HG03575 (cell line): ENCODE results near the gene FFAR1.
"Not testable (repeated sequence)": the region's sequence is repeated elsewhere in the genome, so short reads cannot be mapped to it uniquely, and the experiment has no call there.

Experiments
- ATAC-seq: cut with Tn5 transposase; IDR thresholded peaks from one replicate; pipeline ENCODE4 v1.9.1; 2021; ENCODE audit not compliant: unreplicated experiment, insufficient number of reproducible peaks, low FRiP score; ENCODE audit errors: extremely low read depth

FFAR1 gene

DNA sequence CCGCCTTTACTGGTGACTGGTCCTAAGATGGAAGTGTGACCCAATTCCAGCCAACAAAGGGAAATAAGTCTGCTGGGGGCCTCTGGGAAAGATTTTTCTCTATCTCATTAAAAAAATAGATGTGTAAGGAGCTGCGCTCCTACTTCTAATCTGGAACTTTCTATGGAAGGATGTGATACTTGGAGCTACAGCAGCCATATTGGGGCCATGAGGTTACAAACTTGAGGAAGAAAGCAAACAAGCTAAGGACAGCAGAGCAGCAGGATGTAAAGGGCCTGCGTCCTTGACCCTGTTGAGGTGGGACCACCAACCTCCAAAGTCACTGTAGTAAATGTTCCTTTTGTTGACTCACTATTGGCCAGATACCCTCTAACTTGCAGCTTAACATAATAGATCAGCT lies 30.7 kb downstream of the FFAR1 start:
- ATAC-seq: no peak

DNA sequence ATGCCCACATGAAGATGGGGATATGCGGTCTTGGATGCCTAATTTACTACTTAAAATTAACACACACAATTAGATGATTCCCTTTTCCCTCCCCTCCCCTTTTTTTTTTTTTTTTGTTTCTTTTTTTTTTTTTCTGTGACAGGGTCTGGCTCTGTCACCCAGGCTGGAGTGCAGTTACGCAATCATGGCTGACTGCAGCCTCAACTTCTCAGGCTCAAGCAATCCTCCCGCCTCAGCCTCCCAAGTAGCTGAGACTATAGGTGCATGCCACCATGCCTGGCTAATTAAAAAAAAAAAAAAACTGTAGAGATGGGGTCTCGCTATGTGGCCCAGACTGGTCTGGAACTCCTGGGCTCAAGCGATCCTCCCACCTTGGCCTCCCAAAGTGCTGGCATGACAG lies 31.8 kb downstream of the FFAR1 start:
- ATAC-seq: not testable (repeated sequence)

DNA sequence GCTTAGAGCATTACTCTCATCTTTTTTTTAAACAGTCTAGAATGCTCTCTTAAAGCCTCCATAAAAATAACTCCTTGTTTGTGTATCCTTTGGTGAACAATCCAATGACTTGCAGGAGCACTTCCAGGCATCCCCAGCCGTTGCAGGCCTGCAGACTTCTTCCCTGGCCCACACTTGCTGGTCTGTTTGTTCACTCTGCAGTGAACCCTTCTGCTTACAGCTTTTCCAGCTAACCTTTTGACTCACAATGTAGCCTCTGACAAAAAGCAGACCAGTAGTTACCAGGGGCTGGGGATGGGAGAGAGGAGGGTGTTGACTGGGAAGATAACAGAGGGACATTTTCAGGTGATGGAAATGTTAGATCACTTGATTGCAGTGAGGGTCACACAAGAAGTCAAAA lies 32.3 kb downstream of the FFAR1 start:
- ATAC-seq: no peak

DNA sequence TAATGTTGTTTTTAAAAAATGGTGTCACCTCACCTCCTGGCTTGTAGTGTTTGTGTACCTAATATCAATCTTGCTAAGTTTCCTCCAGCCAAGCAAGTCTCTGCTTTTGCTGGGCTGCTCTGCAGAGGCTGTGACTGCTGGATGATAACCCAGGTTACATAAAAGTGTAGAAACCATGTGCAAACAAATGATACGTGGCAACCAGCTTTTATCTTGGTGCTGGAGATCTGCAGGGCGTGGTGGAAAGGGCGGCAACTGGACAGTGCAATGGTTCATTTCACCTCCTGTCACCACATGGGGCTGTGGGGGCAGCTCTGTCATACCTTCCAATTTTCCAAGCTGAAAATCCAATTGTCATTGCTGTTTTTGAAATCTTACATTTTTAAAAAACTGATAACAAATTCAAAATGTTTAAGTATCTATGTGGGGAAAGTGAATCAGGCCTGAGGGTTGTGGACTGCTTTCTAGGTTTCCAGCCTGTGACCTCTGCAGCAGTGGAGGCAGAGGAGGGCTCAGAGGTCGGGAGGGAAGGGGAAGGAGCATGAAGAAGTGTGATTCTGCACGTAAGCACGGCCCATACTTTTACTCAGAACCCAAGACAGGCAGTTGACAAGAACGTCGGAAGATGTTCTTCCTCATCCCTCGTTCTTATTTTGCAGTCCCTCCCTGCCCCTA lies 32.9 kb downstream of the FFAR1 start:
- no peak for ATAC-seq

DNA sequence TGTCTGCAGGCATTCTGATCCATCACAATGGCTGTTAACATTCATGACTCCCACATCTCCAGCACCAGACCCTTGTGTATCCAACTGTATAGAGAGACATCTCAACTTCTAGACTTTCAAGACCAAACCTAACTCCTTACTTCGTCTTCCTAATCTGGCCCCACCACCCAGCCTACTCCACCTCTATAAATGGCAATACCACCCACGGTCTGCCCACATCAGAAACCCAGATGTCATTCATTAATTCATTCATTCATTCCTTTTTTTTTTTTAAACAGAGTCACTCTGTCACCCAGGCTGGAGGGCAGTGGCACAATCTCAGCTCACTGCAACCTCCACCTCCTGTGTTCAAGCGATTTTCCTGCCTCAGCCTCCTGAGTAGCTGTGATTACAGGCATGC lies 33.6 kb downstream of the FFAR1 start:
- ATAC-seq: no peak

DNA sequence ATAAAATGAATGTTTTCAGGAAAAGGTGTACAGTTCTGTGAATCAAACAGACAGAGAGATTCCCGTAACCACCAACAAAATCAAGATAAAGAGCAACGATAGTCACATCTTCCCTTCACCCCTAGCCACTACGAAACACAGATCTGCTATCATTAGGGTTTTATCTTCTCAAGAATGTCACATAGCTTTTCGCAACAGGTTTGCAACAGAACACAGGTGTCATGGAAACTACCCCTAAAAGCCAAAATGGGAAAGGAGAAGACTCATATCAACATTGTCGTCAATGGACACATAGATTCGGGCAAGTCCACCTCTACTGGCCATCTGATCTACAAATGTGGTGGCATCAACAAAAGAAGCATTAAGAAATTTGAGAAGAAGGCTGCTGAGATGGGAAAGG lies 34.2 kb downstream of the FFAR1 start:
- ATAC-seq: no peak

DNA sequence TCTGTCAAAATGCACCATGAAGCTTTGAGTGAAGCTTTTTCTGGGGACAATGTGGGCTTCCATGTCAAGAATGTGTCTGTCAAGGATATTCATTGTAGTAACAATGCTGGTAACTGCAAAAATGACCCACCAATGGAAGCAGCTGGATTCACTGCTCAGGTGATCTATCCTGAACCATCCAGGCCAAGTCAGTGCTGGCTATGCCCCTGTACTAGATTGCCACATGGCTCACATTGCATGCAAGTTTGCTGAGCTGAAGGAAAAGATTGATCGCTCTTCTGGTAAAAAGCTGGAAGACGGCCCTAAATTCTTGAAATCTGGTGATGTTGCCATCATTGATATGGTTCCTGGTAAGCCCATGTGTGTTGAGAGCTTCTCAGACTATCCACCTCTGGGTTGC lies 35.8 kb downstream of the FFAR1 start:
- ATAC-seq: no peak

DNA sequence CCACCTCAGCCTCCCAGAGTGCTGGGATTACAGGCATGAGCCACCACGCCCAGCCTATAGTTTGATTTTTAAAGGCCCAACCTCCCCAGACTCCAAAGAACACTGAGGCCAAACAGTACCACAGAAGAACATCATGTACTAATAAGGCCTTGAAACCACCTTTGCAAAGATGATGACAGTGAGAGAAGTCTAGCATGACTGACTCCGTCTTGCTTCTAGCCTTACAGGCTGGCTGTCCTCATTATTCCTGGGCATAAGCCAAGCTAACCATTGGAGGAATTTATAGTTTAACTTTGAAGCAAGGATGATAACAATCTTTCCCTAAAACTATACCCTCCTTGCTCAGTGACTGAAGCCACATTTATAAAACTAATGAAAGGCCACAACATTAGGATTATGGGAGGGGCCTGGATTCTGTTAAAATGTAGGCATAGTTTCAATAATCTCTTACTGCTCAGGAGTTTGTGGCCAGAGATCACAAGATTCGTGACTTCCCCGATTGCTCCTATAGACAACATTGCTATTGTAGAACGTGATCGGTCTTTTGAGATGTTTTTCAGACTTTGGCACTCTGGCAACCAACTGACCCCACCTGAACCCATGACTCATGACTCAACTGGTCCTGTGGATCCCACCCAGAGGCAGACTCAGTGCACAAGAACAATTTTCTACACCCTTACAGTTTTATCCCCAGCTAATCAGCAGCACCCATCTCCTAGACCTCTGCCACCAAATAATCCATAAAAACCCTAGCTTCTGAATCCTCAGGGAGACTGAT lies 40.8 kb downstream of the FFAR1 start:
- ATAC-seq: no peak

DNA sequence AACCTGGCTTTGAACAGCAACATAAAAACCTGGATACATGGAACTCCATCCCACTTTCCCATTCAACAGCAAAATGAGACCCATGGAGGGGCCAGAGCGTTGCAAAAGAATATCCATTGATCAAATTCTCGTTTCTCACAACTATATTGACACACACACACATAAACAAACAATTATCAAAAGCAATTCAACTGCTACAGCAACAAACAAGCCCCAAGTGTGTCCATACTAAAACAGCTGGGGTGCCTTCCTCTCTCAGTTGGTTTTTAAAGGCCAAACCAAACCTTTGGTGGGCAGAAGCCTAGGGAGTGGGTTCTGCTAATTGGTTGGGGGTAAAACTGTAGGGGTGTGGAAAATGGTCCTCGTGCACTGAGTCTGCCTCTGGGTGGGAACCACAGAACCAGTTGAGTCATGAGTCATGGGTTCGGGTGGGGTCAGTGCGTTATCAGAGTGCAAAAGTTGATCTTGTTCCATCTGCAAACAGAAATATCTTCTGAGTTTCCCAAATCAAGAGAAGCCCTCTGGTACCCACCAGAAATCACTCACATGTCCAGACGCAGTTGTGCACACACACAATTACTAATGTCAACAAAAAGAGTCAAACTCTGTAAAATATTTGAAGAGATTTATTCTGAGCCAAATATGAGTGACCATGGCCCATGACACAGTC lies 41.6 kb downstream of the FFAR1 start:
- ATAC-seq: no peak

DNA sequence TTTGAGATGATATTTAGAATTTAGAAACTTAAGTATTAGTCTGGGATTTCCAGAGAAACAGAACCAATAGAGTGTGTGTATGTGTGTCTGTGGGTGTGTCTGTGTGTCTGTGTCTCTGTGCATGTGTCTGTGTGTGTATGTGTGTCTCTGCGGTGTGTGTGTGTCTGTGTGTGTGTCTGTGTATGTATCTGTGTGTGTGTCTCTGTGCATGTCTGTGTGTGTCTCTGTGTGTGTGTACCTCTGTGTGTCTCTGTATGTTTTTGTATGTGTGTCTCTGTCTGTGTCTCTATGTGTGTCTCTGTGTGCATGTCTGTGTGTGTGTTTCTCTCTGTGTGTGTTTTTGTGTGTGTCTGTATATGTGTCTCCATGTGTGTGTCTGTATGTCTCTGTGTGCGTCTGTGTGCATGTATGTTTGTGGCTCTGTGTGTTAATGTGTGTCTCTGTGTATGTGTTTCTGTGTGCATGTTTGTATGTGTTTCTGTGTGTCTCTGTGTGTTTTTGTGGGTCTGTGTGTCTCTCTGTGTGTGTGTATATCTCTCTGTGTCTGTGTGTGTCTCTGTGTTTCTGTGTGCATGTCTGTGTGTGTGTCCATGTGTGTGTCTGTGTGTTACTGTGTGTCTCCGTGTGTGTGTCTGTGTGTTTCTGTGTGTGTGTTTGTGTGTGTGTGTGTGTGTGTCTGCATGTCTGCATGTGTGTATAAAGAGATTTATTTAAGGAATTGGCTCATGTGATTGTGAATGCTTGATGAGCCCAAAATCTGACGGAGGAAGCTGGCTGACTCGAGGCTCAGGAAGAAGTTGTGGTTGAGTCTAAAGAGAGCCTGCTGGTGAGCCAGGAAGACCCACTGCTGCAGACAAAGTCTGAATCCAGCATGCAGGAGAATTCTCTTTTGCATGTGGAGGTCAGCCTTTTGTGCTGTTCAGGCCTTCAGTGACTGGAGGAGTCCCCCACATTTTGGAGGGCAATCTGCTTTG lies 45.3 kb downstream of the FFAR1 start:
- no peak for ATAC-seq

DNA sequence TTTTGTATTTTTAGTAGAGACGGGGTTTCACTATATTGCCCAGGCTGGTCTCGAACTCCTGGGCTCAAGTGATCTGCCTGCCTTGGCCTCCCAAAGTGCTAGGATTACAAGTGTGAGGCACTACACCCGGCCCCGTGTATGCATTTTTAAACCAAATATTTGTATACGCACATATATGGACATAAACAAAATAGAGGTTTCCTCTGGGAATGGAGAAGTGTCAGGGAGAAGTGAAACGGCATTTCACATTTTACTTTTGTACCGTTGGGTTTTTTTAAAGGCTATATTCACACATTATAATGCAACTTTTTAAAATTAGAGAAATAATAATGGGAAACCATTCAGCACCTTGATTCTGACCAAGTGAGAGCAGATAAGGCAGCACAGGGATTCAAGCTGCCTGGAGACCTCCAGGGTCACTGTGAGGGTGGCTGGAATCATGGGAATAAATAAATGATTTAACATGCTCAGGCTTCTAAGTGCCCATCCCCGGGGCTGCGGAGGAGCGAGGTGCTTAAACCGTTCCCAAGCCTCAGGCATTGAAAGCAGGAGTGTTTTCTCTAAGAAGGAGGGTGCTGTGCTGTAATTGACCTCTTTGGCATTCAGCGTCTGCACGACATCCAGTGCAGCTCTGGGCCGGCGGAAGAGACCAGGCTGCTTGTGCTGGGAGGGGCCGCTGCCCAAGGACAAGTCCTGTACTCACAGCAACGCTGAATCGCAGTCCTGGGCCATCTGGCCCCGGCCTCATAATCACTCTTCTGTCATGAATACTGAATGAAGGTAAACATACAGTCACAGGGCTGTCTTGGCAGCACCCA lies 47.9 kb downstream of the FFAR1 start:
- ATAC-seq: no peak

DNA sequence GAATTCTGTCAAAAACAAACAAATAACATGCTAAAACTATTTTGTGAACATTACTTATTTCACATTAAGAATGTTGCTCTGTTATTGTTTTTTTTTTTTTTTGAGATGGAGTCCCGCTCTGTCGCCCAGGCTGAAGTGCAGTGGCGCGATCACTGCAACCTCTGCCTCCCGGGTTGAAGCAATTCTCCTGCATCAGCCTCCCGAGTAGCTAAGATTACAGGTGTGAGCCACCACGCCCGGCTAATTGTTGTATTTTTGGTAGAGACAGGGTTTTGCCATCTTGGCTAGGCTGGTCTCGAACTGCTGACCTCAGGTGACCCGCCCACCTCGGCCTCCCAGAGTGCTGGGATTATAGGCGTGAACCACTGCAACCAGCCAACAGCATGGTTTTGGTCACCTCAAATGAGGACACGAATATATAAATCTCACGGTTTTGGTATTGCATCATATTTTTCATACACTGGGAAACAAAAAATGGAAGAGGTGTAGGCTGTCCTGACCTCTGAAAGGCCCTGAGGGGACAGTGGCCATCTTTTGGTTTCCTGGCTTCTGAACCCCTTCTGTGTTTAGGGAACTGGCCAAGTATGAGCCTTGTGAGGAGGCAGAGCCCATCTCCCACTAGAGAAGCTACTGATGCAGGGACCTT lies 48.7 kb downstream of the FFAR1 start:
- no peak for ATAC-seq

DNA sequence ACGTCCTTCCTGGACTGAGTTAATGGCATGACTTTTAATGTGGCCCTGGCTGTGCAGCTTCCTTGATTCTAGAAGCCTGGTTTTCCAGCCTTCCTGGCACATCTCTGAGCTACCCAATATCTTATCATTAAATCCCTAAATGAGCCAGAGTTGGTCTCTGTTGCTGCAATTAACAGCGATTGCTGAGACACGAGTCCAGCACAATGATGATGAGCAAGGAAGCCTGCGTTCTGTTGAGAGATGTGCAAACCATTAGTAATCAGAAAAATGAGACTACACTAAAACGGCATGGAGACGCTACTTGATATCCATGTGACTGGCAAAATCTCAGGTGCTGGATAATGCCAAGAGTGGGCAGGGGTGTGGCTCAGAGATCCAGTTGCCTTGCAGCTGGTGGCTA lies 49.4 kb downstream of the FFAR1 start:
- no peak for ATAC-seq
